ENCODE data around the gene SMOC2.

DNA sequence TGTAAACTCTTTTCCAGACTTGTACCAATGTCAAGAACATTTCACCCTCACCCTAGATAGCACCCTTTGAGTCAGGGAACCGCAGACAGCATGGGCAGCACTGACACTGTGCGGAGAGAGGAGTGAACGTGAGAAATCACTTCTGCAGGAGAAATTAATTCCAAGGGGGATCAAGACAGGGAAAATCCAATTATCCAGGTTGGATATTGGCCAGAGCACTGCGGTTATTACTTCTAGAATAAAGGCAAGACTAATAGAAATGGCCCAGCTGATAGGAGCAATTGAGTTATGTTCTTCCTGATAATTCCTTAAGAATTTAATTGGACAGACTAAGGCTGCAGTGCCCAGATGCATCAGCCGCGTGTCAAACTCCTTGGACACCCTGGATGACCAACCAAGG lies 179.6 kb downstream of the SMOC2 start:
- TF ChIP-seq, protein P1, sequence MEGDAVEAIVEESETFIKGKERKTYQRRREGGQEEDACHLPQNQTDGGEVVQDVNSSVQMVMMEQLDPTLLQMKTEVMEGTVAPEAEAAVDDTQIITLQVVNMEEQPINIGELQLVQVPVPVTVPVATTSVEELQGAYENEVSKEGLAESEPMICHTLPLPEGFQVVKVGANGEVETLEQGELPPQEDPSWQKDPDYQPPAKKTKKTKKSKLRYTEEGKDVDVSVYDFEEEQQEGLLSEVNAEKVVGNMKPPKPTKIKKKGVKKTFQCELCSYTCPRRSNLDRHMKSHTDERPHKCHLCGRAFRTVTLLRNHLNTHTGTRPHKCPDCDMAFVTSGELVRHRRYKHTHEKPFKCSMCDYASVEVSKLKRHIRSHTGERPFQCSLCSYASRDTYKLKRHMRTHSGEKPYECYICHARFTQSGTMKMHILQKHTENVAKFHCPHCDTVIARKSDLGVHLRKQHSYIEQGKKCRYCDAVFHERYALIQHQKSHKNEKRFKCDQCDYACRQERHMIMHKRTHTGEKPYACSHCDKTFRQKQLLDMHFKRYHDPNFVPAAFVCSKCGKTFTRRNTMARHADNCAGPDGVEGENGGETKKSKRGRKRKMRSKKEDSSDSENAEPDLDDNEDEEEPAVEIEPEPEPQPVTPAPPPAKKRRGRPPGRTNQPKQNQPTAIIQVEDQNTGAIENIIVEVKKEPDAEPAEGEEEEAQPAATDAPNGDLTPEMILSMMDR (IDR thresholded peaks at IDR 0.05), result no peak
- TF ChIP-seq POLR2AphosphoS5 (IDR thresholded peaks at IDR 0.05) (no peak), POLR2A (IDR thresholded peaks at IDR 0.05) (no peak)

Data from breast epithelium (tissue), 3 donors.